Skeletal muscle cell (primary cell): Measurements from ENCODE around the gene DNAH11.

ENCODE experiments used
- DNase-seq: peaks from one replicate; pipeline ENCODE4 v3.0.0-alpha.2; 2010; ENCODE audit warnings: low read depth
- H3K4me3 ChIP-seq: 2 replicates; pipeline ENCODE4 v1.5.1; 2011; ENCODE audit warnings: low read depth, mild to moderate bottlenecking, control low read depth, low read length, moderate library complexity

Gene DNAH11

GRCh38 chr7:21757537-21758282, 214.9 kb downstream of the DNAH11 start:
- no peak for DNase-seq
- H3K4me3 ChIP-seq, result no peak overlapping the region

- H3K4me3 ChIP-seq, result no peak overlapping the region
- DNase-seq, result no peak
Measured at GRCh38 chr7:21758286-21758685, 215.4 kb downstream of the DNAH11 start.

GRCh38 chr7:21762469-21762868, 219.6 kb downstream of the DNAH11 start:
- no peak overlapping the region for H3K4me3 ChIP-seq

GRCh38 chr7:21763818-21764217, 221.0 kb downstream of the DNAH11 start:
- no peak overlapping the region for H3K4me3 ChIP-seq
- DNase-seq, result no peak

More at GRCh38 chr7:21762469-21762868, 219.6 kb downstream of the DNAH11 start:
- DNase-seq, result no peak

- no peak overlapping the region for H3K4me3 ChIP-seq
- no peak for DNase-seq
Measured at GRCh38 chr7:21766218-21766617, 223.4 kb downstream of the DNAH11 start.

GRCh38 chr7:21767300-21767900, 224.6 kb downstream of the DNAH11 start:
- no peak for DNase-seq
- H3K4me3 ChIP-seq, result no peak overlapping the region

- DNase-seq, result no peak
- H3K4me3 ChIP-seq, result no peak overlapping the region
Measured at GRCh38 chr7:21768279-21768678, 225.4 kb downstream of the DNAH11 start.

- DNase-seq, result no peak
- no peak overlapping the region for H3K4me3 ChIP-seq
Measured at GRCh38 chr7:21771266-21771665, 228.4 kb downstream of the DNAH11 start.

GRCh38 chr7:21771906-21772610, 229.2 kb downstream of the DNAH11 start:
- no peak for DNase-seq

GRCh38 chr7:21773326-21773725, 230.5 kb downstream of the DNAH11 start:
- no peak for DNase-seq
- H3K4me3 ChIP-seq, result no peak overlapping the region

More at GRCh38 chr7:21771906-21772610, 229.2 kb downstream of the DNAH11 start:
- H3K4me3 ChIP-seq, result no peak overlapping the region

- no peak for DNase-seq
Measured at GRCh38 chr7:21777921-21778320, 235.1 kb downstream of the DNAH11 start.

GRCh38 chr7:21778953-21779352, 236.1 kb downstream of the DNAH11 start:
- no peak overlapping the region for H3K4me3 ChIP-seq
- DNase-seq, result no peak

More at GRCh38 chr7:21777921-21778320, 235.1 kb downstream of the DNAH11 start:
- no peak overlapping the region for H3K4me3 ChIP-seq

GRCh38 chr7:21782996-21783395, 240.2 kb downstream of the DNAH11 start:
- H3K4me3 ChIP-seq, result no peak overlapping the region
- DNase-seq, result no peak

- no peak overlapping the region for H3K4me3 ChIP-seq
- DNase-seq, result no peak
Measured at GRCh38 chr7:21784989-21785388, 242.2 kb downstream of the DNAH11 start.

- H3K4me3 ChIP-seq, result no peak overlapping the region
- no peak for DNase-seq
Measured at GRCh38 chr7:21805791-21806190, 263.0 kb downstream of the DNAH11 start.

GRCh38 chr7:21806388-21806787, 263.5 kb downstream of the DNAH11 start:
- DNase-seq, result no peak
- H3K4me3 ChIP-seq, result no peak overlapping the region

GRCh38 chr7:21819048-21819447, 276.2 kb downstream of the DNAH11 start:
- DNase-seq, result no peak
- no peak overlapping the region for H3K4me3 ChIP-seq

GRCh38 chr7:21828841-21829240, 286.0 kb downstream of the DNAH11 start:
- DNase-seq, result no peak
- H3K4me3 ChIP-seq, result no peak overlapping the region

GRCh38 chr7:21829731-21830130, 286.9 kb downstream of the DNAH11 start:
- no peak for DNase-seq
- H3K4me3 ChIP-seq, result no peak overlapping the region

- no peak for DNase-seq
- no peak overlapping the region for H3K4me3 ChIP-seq
Measured at GRCh38 chr7:21844742-21845141, 301.9 kb downstream of the DNAH11 start.
